Parathyroid adenoma (tissue), 2 donors: ENCODE results near the gene MFAP3L.

Source experiments
- H2AFZ ChIP-seq: fragments of 300-600 bp; sonication (generic); one replicate; pipeline ENCODE4 v1.7.0; 2017; ENCODE audit warnings: antibody characterized with exemption, mild to moderate bottlenecking
- H3K27ac ChIP-seq: fragments of 300-600 bp; sonication (generic); one replicate; pipeline ENCODE4 v1.7.0; 2017
- H3K27me3 ChIP-seq: fragments of 300-600 bp; sonication (generic); one replicate; pipeline ENCODE4 v1.7.0; 2017; ENCODE audit warnings: low read length; ENCODE audit not compliant: control insufficient read depth, insufficient read depth
- H3K36me3 ChIP-seq: fragments of 300-600 bp; sonication (generic); one replicate; pipeline ENCODE4 v1.7.0; 2017; ENCODE audit warnings: low read length; ENCODE audit not compliant: control insufficient read depth, insufficient read depth
- H3K4me1 ChIP-seq: fragments of 300-600 bp; sonication (generic); one replicate; pipeline ENCODE4 v1.7.0; 2017; ENCODE audit warnings: control low read depth
- H3K4me2 ChIP-seq: fragments of 300-600 bp; sonication (generic); one replicate; pipeline ENCODE4 v1.7.0; 2017; ENCODE audit warnings: low read length
- H3K4me3 ChIP-seq: fragments of 300-600 bp; sonication (generic); one replicate; pipeline ENCODE4 v1.7.0; 2017; ENCODE audit warnings: low read depth, low read length
- H3K79me2 ChIP-seq: fragments of 300-600 bp; sonication (generic); one replicate; pipeline ENCODE4 v1.7.0; 2017; ENCODE audit warnings: control low read depth
- H3K9ac ChIP-seq: fragments of 300-600 bp; sonication (generic); one replicate; pipeline ENCODE4 v1.7.0; 2017; ENCODE audit warnings: mild to moderate bottlenecking
- H3K9me3 ChIP-seq: fragments of 300-600 bp; sonication (generic); one replicate; pipeline ENCODE4 v1.7.0; 2017; ENCODE audit warnings: low read length; ENCODE audit not compliant: control insufficient read depth
- CTCF ChIP-seq: fragments of 300-600 bp; sonication (generic); IDR thresholded peaks from one replicate; pipeline ENCODE4 v1.7.0; 2017; ENCODE audit warnings: antibody characterized with exemption, mild to moderate bottlenecking
- donor health status: primary hyperparathyroidism.

Gene MFAP3L

GRCh38 chr4:170037481-170037880, 11.3 kb upstream of the MFAP3L start:
- Histone ChIP-seq H2AFZ (no peak overlapping the region), H3K36me3 (no peaks in the 10 kb centered on the region), H3K27ac (no peak overlapping the region), H3K4me2 (no peak overlapping the region), H3K4me1 (no peaks in the 10 kb centered on the region), H3K27me3 (no peaks in the 10 kb centered on the region), H3K79me2 (no peaks in the 10 kb centered on the region), H3K4me3 (no peak overlapping the region), H3K9me3 (no peaks in the 10 kb centered on the region), H3K9ac (no peak overlapping the region)
- no peak for TF ChIP-seq CTCF

GRCh38 chr4:170035845-170036244, 9.7 kb upstream of the MFAP3L start:
- H3K9me3 ChIP-seq, result no peaks in the 10 kb centered on the region
- no peak overlapping the region for H3K9ac ChIP-seq
- no peaks in the 10 kb centered on the region for H3K27me3 ChIP-seq
- no peak overlapping the region for H3K4me3 ChIP-seq
- no peak overlapping the region for H3K4me2 ChIP-seq
- H3K36me3 ChIP-seq, result no peaks in the 10 kb centered on the region
- H3K27ac ChIP-seq, result no peak overlapping the region
- no peaks in the 10 kb centered on the region for H3K79me2 ChIP-seq
- no peak overlapping the region for H2AFZ ChIP-seq
- TF ChIP-seq CTCF, result no peak
- H3K4me1 ChIP-seq, result no peaks in the 10 kb centered on the region

GRCh38 chr4:170035231-170035630, 9.0 kb upstream of the MFAP3L start:
- no peaks in the 10 kb centered on the region for H3K79me2 ChIP-seq
- no peaks in the 10 kb centered on the region for H3K27me3 ChIP-seq
- no peak overlapping the region for H2AFZ ChIP-seq
- no peak for TF ChIP-seq CTCF
- H3K9ac ChIP-seq, result no peak overlapping the region
- H3K9me3 ChIP-seq, result no peaks in the 10 kb centered on the region
- H3K4me1 ChIP-seq, result no peaks in the 10 kb centered on the region
- H3K4me3 ChIP-seq, result no peak overlapping the region
- no peaks in the 10 kb centered on the region for H3K36me3 ChIP-seq
- H3K27ac ChIP-seq, result no peak overlapping the region
- no peak overlapping the region for H3K4me2 ChIP-seq

GRCh38 chr4:170033999-170034398, 7.8 kb upstream of the MFAP3L start:
- Histone ChIP-seq H3K9ac (no peak overlapping the region), H3K4me3 (no peak overlapping the region), H3K9me3 (no peaks in the 10 kb centered on the region), H3K36me3 (no peaks in the 10 kb centered on the region), H3K4me2 (no peak overlapping the region), H3K79me2 (no peaks in the 10 kb centered on the region), H3K27me3 (no peaks in the 10 kb centered on the region), H2AFZ (no peak overlapping the region), H3K4me1 (no peaks in the 10 kb centered on the region), H3K27ac (no peak overlapping the region)
- no peak for TF ChIP-seq CTCF

GRCh38 chr4:170030121-170030520, 3.9 kb upstream of the MFAP3L start:
- no peak overlapping the region for H3K9ac ChIP-seq
- TF ChIP-seq CTCF, result no peak
- no peaks in the 10 kb centered on the region for H3K9me3 ChIP-seq
- H3K27ac ChIP-seq, result no peak overlapping the region
- no peaks in the 10 kb centered on the region for H3K27me3 ChIP-seq
- H3K36me3 ChIP-seq, result no peaks in the 10 kb centered on the region
- H3K79me2 ChIP-seq, result no peaks in the 10 kb centered on the region
- H3K4me2 ChIP-seq, result no peak overlapping the region
- H3K4me1 ChIP-seq, result no peaks in the 10 kb centered on the region
- no peak overlapping the region for H2AFZ ChIP-seq
- no peak overlapping the region for H3K4me3 ChIP-seq
